Measurements from ENCODE around the gene NKAIN2. TPM values are rescaled to one million over a fixed set of nuclear protein-coding genes. Genes with fewer than 3 reads are reported as not detected.

Gene NKAIN2
- total and polyA plus RNA-seq, 9 of the 15 experiments (the other 6 are each of a cell fraction or from before 2014, with no cell fraction given) = not detected

DNA sequence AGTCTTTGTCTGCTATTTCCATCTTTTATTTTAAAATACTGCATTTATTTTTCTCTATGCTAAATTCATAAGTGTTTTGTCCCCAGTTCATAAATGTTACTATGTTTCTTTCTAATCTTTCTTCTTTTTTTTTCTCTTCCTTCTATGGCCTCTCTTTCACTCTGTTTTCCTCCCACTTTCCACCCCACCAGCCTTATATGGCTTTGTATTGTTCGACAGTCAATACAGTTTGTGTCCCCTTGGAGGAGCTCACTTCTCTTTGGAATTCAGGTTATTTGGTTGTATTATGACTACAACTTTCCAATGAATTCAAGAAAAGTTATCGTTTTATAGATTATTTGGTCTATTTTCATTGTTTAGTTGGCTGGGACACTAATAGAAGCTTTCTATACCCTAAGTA lies 393.5 kb downstream of the NKAIN2 start:
- no peak overlapping the region for H3K27ac ChIP-seq (ENCODE audit: extremely low read depth, low read depth, low read length)
- H3K9ac ChIP-seq (ENCODE audit: insufficient read depth in 1 of 2, low read depth in 2 of 2, low read length in 2 of 2) = no peak overlapping the region
- no peak overlapping the region for H3K4me2 ChIP-seq (ENCODE audit: insufficient read depth, low read length)
- ATAC-seq (no peak), FAIRE-seq (no peak), DNase-seq (ENCODE audit: extremely low read depth in 1 of 4, low spot score in 3 of 4) (no peak)
- POLR2A ChIA-PET = no interaction called here
- no peak for TF ChIP-seq DPF2 (IDR thresholded peaks at IDR 0.05)
- TF ChIP-seq ZNF12 (CRISPR knock-in tag; IDR thresholded peaks at IDR 0.05) = no peak
- TF ChIP-seq GTF2F1 (IDR thresholded peaks at IDR 0.05; ENCODE audit: low read depth, low read length) = no peak
- TF ChIP-seq ZNF23 (CRISPR knock-in tag; IDR thresholded peaks at IDR 0.05) = no peak
- TF ChIP-seq COPS2 (conservative IDR thresholded peaks at IDR 0.05) = no peak
- no peak for TF ChIP-seq ZNF707 (CRISPR knock-in tag; conservative IDR thresholded peaks at IDR 0.05)
- no peak for TF ChIP-seq ZSCAN29 (IDR thresholded peaks at IDR 0.05)
- TF ChIP-seq ZNF24 (IDR thresholded peaks at IDR 0.05) = no peak
- TF ChIP-seq HMGN3 (IDR thresholded peaks at IDR 0.05; ENCODE audit: borderline replicate concordance, extremely low read depth, insufficient read length, low read depth, low read length) = no peak
- no peak for TF ChIP-seq ILF3 (IDR thresholded peaks at IDR 0.05; ENCODE audit: borderline replicate concordance)
- TF ChIP-seq ZFP36 (IDR thresholded peaks at IDR 0.05; ENCODE audit: low read depth, low read length, partially characterized antibody) = no peak
- no peak for TF ChIP-seq SP1 (CRISPR knock-in tag; IDR thresholded peaks at IDR 0.05)
- TF ChIP-seq ZNF778 (CRISPR knock-in tag; IDR thresholded peaks at IDR 0.05) = no peak
- TF ChIP-seq RFX1 (IDR thresholded peaks at IDR 0.05) = no peak
- TF ChIP-seq RBM17 (IDR thresholded peaks at IDR 0.05; ENCODE audit: borderline replicate concordance, low read depth, low read length) = no peak
- no peak for TF ChIP-seq ESRRB (CRISPR knock-in tag; IDR thresholded peaks at IDR 0.05; ENCODE audit: borderline replicate concordance)
- H3K4me3 ChIP-seq = no peak overlapping the region
- H3K27me3 ChIP-seq (ENCODE audit: control insufficient read depth in 2 of 2, insufficient read depth in 2 of 2, low read length in 2 of 2) = no peaks in the 10 kb centered on the region
- H3K4me1 ChIP-seq (replicated peaks in 1 of 2; ENCODE audit: control insufficient read depth in 2 of 2, insufficient read depth in 2 of 2, low read length in 2 of 2) = no peaks in the 10 kb centered on the region
- BruUV-seq (replicated peaks) = no TSS peak
- H3K36me3 ChIP-seq (ENCODE audit: control insufficient read depth, insufficient read depth, low read length) = no peaks in the 10 kb centered on the region
- H2AFZ ChIP-seq (ENCODE audit: low read depth, low read length) = no peak overlapping the region
- 5% methylated on average over 2 of the region's 2 CpGs for WGBS (ENCODE audit: insufficient coverage, low coverage, missing lambda C conversion rate)
- H3K79me2 ChIP-seq (ENCODE audit: control insufficient read depth, insufficient read depth, low read length) = no peaks in the 10 kb centered on the region
- no peaks in the 10 kb centered on the region for H3K9me1 ChIP-seq (ENCODE audit: control insufficient read depth, insufficient read depth, low read length)
- H4K20me1 ChIP-seq (replicated peaks; ENCODE audit: control insufficient read depth, insufficient read depth, low read length) = no peaks in the 10 kb centered on the region
- no peaks in the 10 kb centered on the region for H3K9me3 ChIP-seq (replicated peaks; ENCODE audit: control insufficient read depth, insufficient read depth, low read depth, low read length)
- intact Hi-C loops (cut with micrococcal nuclease) (no loop called here), in situ Hi-C loops (cut with MboI) (no loop called here)
- CTCF ChIA-PET (ENCODE audit: low intra/inter-chr PET ratio) = no interaction called here
